SK-N-SH (cell line): Measurements from ENCODE around the gene CHD6.

Source experiments
- CTCF ChIP-seq: fragments of 200-600 bp; sonication (generic); IDR thresholded peaks from 2 replicates; pipeline ENCODE4 v1.6.1; 2017; ENCODE audit warnings: antibody characterized with exemption, mild to moderate bottlenecking, moderate library complexity
- EP300 ChIP-seq, 2 experiments: IDR thresholded peaks; 2 replicates each; pipeline versions ENCODE4 v1.4.0 to v1.6.1; 2012; ENCODE audit warnings: borderline replicate concordance in 1 of 2, low read depth in 1 of 2, low read length in 1 of 2
- FOSL2 ChIP-seq: IDR thresholded peaks from 2 replicates; pipeline ENCODE4 v1.4.0; 2012; ENCODE audit warnings: low read depth, mild to moderate bottlenecking, moderate library complexity, borderline replicate concordance
- POLR2AphosphoS5 ChIP-seq: IDR thresholded peaks from 2 replicates; pipeline ENCODE4 v1.6.1; 2012; ENCODE audit warnings: low read depth, low read length
- RAD21 ChIP-seq: IDR thresholded peaks from 2 replicates; pipeline ENCODE4 v1.6.1; 2012; ENCODE audit warnings: mild to moderate bottlenecking, low read length
- RFX5 ChIP-seq: IDR thresholded peaks from 2 replicates; pipeline ENCODE4 v1.6.1; 2012; ENCODE audit warnings: mild to moderate bottlenecking, improper control_type of control experiment, low read length
- TF ChIP-seq, protein P1 (sequence below): fragments of 150-350 bp; IDR thresholded peaks from 2 replicates; pipeline ENCODE4 v1.6.1; 2017; ENCODE audit warnings: antibody characterized with exemption, low read length, low read depth, borderline replicate concordance

DNA sequence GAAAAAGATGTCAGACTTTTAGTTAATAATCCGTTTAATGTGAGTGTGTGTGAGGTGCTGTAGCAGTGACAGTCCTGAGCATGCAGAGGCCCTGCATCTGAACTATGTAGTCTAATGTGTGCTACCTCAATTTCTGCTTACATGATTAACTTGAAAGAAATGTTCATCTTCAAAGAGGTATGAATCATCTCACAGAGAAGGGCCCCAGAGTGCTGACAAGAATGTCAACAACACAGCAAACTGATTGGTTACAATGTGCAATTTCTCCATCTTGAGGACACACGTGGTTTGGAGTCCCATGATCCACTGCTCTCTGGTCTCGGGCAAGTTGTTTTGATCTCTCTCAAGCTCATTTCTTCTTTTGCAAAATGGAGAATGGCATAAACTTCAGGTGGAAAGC lies 189.9 kb downstream of the CHD6 start:
- TF ChIP-seq CTCF (no peak), POLR2AphosphoS5 (no peak), RFX5 (no peak), FOSL2 (peak; percentile 36), RAD21 (no peak), EP300 (IDR thresholded peaks at IDR 0.05; ENCODE audit: borderline replicate concordance in 1 of 2, low read depth in 1 of 2, low read length in 1 of 2) (no peak)
- TF ChIP-seq, protein P1, sequence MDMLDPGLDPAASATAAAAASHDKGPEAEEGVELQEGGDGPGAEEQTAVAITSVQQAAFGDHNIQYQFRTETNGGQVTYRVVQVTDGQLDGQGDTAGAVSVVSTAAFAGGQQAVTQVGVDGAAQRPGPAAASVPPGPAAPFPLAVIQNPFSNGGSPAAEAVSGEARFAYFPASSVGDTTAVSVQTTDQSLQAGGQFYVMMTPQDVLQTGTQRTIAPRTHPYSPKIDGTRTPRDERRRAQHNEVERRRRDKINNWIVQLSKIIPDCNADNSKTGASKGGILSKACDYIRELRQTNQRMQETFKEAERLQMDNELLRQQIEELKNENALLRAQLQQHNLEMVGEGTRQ, result no peak
